HepG2 (cell line): ENCODE results near the gene REM2. TPM values are rescaled to one million over a fixed set of nuclear protein-coding genes. Genes with fewer than 3 reads are reported as not detected.
A peak's percentile ranks its signal among the peaks of the same experiment; 100 is the strongest.

ENCODE experiments used
- ATF7-NPFF ChIP-seq: sonication (generic); formaldehyde crosslinking; IDR thresholded peaks from 2 replicates; pipeline ENCODE4 v1.8.1; 2023; ENCODE audit warnings: mild to moderate bottlenecking, low read depth, missing genetic modification reagents, moderate library complexity
- CREBL2 ChIP-seq: sonication (generic); formaldehyde crosslinking; IDR thresholded peaks from 2 replicates; pipeline ENCODE4 v1.8.1; 2023; ENCODE audit warnings: missing genetic modification reagents, mild to moderate bottlenecking, borderline replicate concordance
- FOXK2 ChIP-seq: fragments of 450-650 bp; IDR thresholded peaks from 2 replicates; pipeline ENCODE4 v1.6.1; 2016
- HDAC6 ChIP-seq: fragments of 200-600 bp; sonication (generic); IDR thresholded peaks from 2 replicates; pipeline ENCODE4 v1.7.0; 2017; ENCODE audit warnings: mild to moderate bottlenecking, antibody characterized with exemption, low read length, low read depth
- IRF2 ChIP-seq: IDR thresholded peaks from 2 replicates; pipeline ENCODE4 v1.6.1; 2018; ENCODE audit warnings: missing genetic modification reagents, missing compliant biosample characterization
- NCOA1 ChIP-seq: sonication (generic); formaldehyde crosslinking; IDR thresholded peaks from 2 replicates; pipeline ENCODE4 v1.9.0; 2021; ENCODE audit warnings: missing genetic modification reagents
- NPAS2 ChIP-seq: sonication (generic); formaldehyde crosslinking; IDR thresholded peaks from 2 replicates; pipeline ENCODE4 v1.8.0; 2022; ENCODE audit warnings: mild to moderate bottlenecking, missing genetic modification reagents, borderline replicate concordance
- PATZ1 ChIP-seq: sonication (generic); formaldehyde crosslinking; IDR thresholded peaks from 2 replicates; pipeline ENCODE4 v1.4.0; 2020; ENCODE audit warnings: missing genetic modification reagents
- PLSCR1 ChIP-seq: sonication (generic); formaldehyde crosslinking; IDR thresholded peaks from 2 replicates; pipeline ENCODE4 v1.5.0; 2020; ENCODE audit warnings: missing genetic modification reagents, mild to moderate bottlenecking, borderline replicate concordance
- PTBP1 ChIP-seq: fragments of 200-400 bp; formaldehyde crosslinking; IDR thresholded peaks from 2 replicates; pipeline ENCODE4 v1.6.1; 2018; ENCODE audit warnings: low read length, low read depth; ENCODE audit not compliant: poor library complexity, severe bottlenecking
- SOX5 ChIP-seq: IDR thresholded peaks from 2 replicates; pipeline ENCODE4 v1.6.1; 2016; ENCODE audit warnings: borderline replicate concordance
- ZBTB3 ChIP-seq: sonication (generic); formaldehyde crosslinking; IDR thresholded peaks from 2 replicates; pipeline ENCODE4 v1.4.0; 2020; ENCODE audit warnings: low read depth, mild to moderate bottlenecking, moderate library complexity, missing genetic modification reagents, borderline replicate concordance
- ZNF318 ChIP-seq: sonication (generic); formaldehyde crosslinking; IDR thresholded peaks from 2 replicates; pipeline ENCODE4 v1.4.0; 2020; ENCODE audit warnings: mild to moderate bottlenecking, missing genetic modification reagents
- ZNF749 ChIP-seq: sonication (generic); formaldehyde crosslinking; IDR thresholded peaks from 2 replicates; pipeline ENCODE4 v1.8.0; 2022; ENCODE audit warnings: mild to moderate bottlenecking, missing genetic modification reagents, moderate library complexity, borderline replicate concordance
- ZNF775 ChIP-seq: sonication (generic); formaldehyde crosslinking; IDR thresholded peaks from 2 replicates; pipeline ENCODE4 v1.4.0; 2020; ENCODE audit warnings: missing genetic modification reagents, mild to moderate bottlenecking, moderate library complexity, borderline replicate concordance
- ZNF878 ChIP-seq: sonication (generic); formaldehyde crosslinking; IDR thresholded peaks from 2 replicates; pipeline ENCODE4 v1.8.1; 2023; ENCODE audit warnings: mild to moderate bottlenecking, missing genetic modification reagents, moderate library complexity
- polyA plus RNA-seq, 8 experiments: library from polyadenylated mRNA; depleted of rRNA in 3 of 8; stranded (reverse) in 7 of 8; unstranded in 1 of 8; fragments of >200 nt; fragmentation: Illumina TruSeq in 4 of 8; extraction: Trizol in 4 of 8; gene quantifications; 2 replicates each; pipeline versions ENCODE4 v1.2.1 to v1.2.3, GENCODE V29; 2011 to 2016; ENCODE audit warnings: low read depth in 4 of 8, missing spikeins in 1 of 8, mixed read lengths in 1 of 8; ENCODE audit not compliant: insufficient read depth in 1 of 8
- total RNA-seq, 5 experiments: library from RNA; depleted of rRNA; stranded (reverse); fragments of >200 nt; fragmentation: Illumina TruSeq; extraction: Trizol; gene quantifications; 2 replicates each; pipeline ENCODE4 v1.2.3, GENCODE V29; 2016; ENCODE audit warnings: low read depth in 1 of 5

Gene REM2
- total and polyA plus RNA-seq, 2 of the 13 experiments (the other 11 are each of a cell fraction or from before 2014, with no cell fraction given) = 0.20 TPM; not detected in 1

- TF ChIP-seq SOX5 (CRISPR knock-in tag) (peak; percentile 80; the same call in 1 of the 2 replicates), NPAS2 (no peak), ZNF749 (peak; percentile 76), PATZ1 (CRISPR knock-in tag) (peak; percentile 75), FOXK2 (peak; percentile 35; the same call in 1 of the 2 replicates), ATF7-NPFF (CRISPR knock-in tag) (peak; percentile 98), ZNF318 (peak; percentile 98), ZNF878 (CRISPR knock-in tag) (no peak), NCOA1 (peak; percentile 19), ZNF775 (CRISPR knock-in tag) (peak; percentile 21), HDAC6 (no peak), PLSCR1 (CRISPR knock-in tag) (no peak), CREBL2 (peak; percentile 60), PTBP1 (peak; percentile 88), ZBTB3 (CRISPR knock-in tag) (peak; percentile 88; the same call in 1 of the 2 replicates), IRF2 (CRISPR knock-in tag) (peak; percentile 99)
Measured at GRCh38 chr14:22929104-22929960, 46.3 kb downstream of the REM2 start, which contains the start of gene PRMT5 (continued).
